HEK293T (cell line): ENCODE measurements around the gene TSPAN12.

Experiments used
- ARNT ChIP-seq: fragments of 450-650 bp; IDR thresholded peaks from 2 replicates; pipeline ENCODE4 v1.6.1; 2017; ENCODE audit warnings: mild to moderate bottlenecking
- BHLHE40 ChIP-seq: fragments of 450-650 bp; IDR thresholded peaks from 2 replicates; pipeline ENCODE4 v1.6.1; 2016; ENCODE audit warnings: mild to moderate bottlenecking, moderate library complexity, borderline replicate concordance
- CTBP1 ChIP-seq: fragments of 450-650 bp; IDR thresholded peaks from 2 replicates; pipeline ENCODE4 v1.6.1; 2016; ENCODE audit warnings: borderline replicate concordance
- FOXA1 ChIP-seq: fragments of 450-650 bp; IDR thresholded peaks from 2 replicates; pipeline ENCODE4 v1.6.1; 2016; ENCODE audit warnings: mild to moderate bottlenecking
- FOXM1 ChIP-seq: fragments of 450-650 bp; IDR thresholded peaks from 2 replicates; pipeline ENCODE4 v1.6.1; 2017; ENCODE audit warnings: mild to moderate bottlenecking, borderline replicate concordance
- L3MBTL2 ChIP-seq: fragments of 450-650 bp; conservative IDR thresholded peaks from 2 replicates; pipeline ENCODE4 v1.6.1; 2016; ENCODE audit warnings: mild to moderate bottlenecking
- NFRKB ChIP-seq: fragments of 450-650 bp; IDR thresholded peaks from 2 replicates; pipeline ENCODE4 v1.6.1; 2016; ENCODE audit warnings: mild to moderate bottlenecking, moderate library complexity
- SP1 ChIP-seq: fragments of 450-650 bp; IDR thresholded peaks from 2 replicates; pipeline ENCODE4 v1.6.1; 2017
- SUZ12 ChIP-seq: fragments of 450-650 bp; IDR thresholded peaks from 2 replicates; pipeline ENCODE4 v1.6.1; 2016; ENCODE audit warnings: mild to moderate bottlenecking
- TARDBP ChIP-seq: fragments of 450-650 bp; IDR thresholded peaks from 2 replicates; pipeline ENCODE4 v1.6.1; 2016
- ZNF384 ChIP-seq: fragments of 450-650 bp; IDR thresholded peaks from 2 replicates; pipeline ENCODE4 v1.6.1; 2016

GRCh38 chr7:120869700-120870099 is 11.8 kb upstream of the TSPAN12 start:
- TF ChIP-seq SUZ12, result no peak
- TF ChIP-seq BHLHE40, result no peak
- TF ChIP-seq FOXM1, result no peak
- no peak for TF ChIP-seq ARNT
- TF ChIP-seq CTBP1, result no peak
- TF ChIP-seq L3MBTL2, result no peak
- no peak for TF ChIP-seq NFRKB
- no peak for TF ChIP-seq ZNF384
- no peak for TF ChIP-seq SP1
- no peak for TF ChIP-seq TARDBP
- no peak for TF ChIP-seq FOXA1
